ENCODE measurements around the gene GATAD2B. TPM values are rescaled to one million over a fixed set of nuclear protein-coding genes. Genes with fewer than 3 reads are reported as not detected.
"Not testable (repeated sequence)": the region's sequence is repeated elsewhere in the genome, so short reads cannot be mapped to it uniquely, and the experiment has no call there.

Gene GATAD2B
- total RNA-seq, 4 donors from 2014 or later: 9.7 to 16.6 (median 12.0) TPM

GRCh38 chr1:153789478-153790034 is 133.2 kb downstream of the GATAD2B start:
- no peaks in the 10 kb centered on the region for H3K9me3 ChIP-seq
- H3K4me1 ChIP-seq: peaks cover 13 to 30% (median 20%) of the 10 kb centered on the region in 3 donors
- DNase-seq: no peak
- WGBS, 2 donors: 38 to 42% methylated on average over 7 to 18 of the region's 22 CpGs
- peak overlapping the region; percentile 72 to 93 (median 88) for H3K27ac ChIP-seq
- peak overlapping the region in 3 of 4 donors; percentile 18 to 58 (median 27) for H3K4me3 ChIP-seq
- H3K27me3 ChIP-seq: no peaks in the 10 kb centered on the region
- no peaks in the 10 kb centered on the region for H3K36me3 ChIP-seq
- TF ChIP-seq POLR2A (IDR thresholded peaks at IDR 0.05) (no peak), CTCF (IDR thresholded peaks at IDR 0.05) (no peak)
- intact Hi-C loops (cut with DNase I): no loop called here

DNA sequence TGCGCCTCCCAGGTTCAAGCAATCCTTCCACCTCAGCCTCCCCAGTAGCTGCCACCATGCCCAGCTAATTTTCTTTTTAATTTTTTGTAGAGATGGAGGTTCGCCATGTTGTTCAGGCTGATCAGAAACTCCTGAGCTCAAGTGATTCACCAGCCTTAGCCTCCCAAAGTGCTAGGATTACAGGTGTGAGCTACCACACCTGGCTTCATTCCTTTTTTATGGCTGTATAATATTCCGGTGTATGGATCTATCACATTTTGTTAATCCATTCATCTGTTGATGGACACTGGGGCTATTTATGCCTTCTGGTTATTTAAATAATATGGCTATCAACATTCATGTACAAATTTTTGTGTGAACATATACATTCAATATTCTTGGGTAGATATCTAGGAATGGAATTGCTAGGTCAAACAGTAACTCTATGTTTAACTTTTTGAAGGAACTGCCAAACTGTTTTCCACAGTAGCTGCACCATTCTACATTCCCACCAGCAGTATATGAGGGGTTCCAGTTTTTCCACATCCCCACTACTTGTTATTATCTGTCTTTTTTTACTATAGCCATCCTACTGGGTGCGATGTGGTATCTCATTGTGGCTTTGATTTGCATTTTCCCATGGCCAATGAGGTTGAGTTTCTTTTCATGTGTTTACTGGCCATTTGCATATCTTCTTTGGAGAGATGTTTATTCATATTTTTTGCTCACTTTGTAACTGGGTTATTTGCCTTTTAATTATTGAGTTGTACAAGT is 136.6 kb downstream of the GATAD2B start:
- TF ChIP-seq POLR2A (IDR thresholded peaks at IDR 0.05): no peak
- no peak for TF ChIP-seq CTCF (IDR thresholded peaks at IDR 0.05)
- intact Hi-C loops (cut with DNase I): no loop called here
- 90 to 98% methylated on average over 3 to 4 of the region's 4 CpGs for WGBS, 2 donors

GRCh38 chr1:153783233-153784190 is 139.3 kb downstream of the GATAD2B start:
- H3K27me3 ChIP-seq: no peaks in the 10 kb centered on the region
- no peak for DNase-seq
- WGBS, 2 donors: 0% methylated on average over 18 to 28 of the region's 61 CpGs
- TF ChIP-seq POLR2A (IDR thresholded peaks at IDR 0.05): peak in 3 of 4 donors; percentile 92 to 97 (median 95)
- peak in 4 of 6 experiments; percentile 11 to 40 (median 28) for TF ChIP-seq CTCF (IDR thresholded peaks at IDR 0.05)
- H3K9me3 ChIP-seq: no peaks in the 10 kb centered on the region
- H3K27ac ChIP-seq: peak overlapping the region; percentile 94 to 97 (median 96)
- peak overlapping the region; percentile 55 to 75 (median 70) for H3K4me3 ChIP-seq
- intact Hi-C loops (cut with DNase I): no loop called here
- H3K4me1 ChIP-seq: peaks cover 3 to 41% (median 13%) of the 10 kb centered on the region in 3 donors
- peaks cover 0 to 14% (median 0%) of the 10 kb centered on the region in 3 donors for H3K36me3 ChIP-seq

More for the DNA sequence above, 136.6 kb downstream of the GATAD2B start:
- Histone ChIP-seq H3K9me3 (no peaks in the 10 kb centered on the region), H3K27ac (no peak overlapping the region), H3K27me3 (no peaks in the 10 kb centered on the region), H3K36me3 (no peaks in the 10 kb centered on the region), H3K4me1 (peaks cover 15 to 44% (median 25%) of the 10 kb centered on the region in 3 donors), H3K4me3 (no peak overlapping the region)
- DNase-seq: no peak

DNA sequence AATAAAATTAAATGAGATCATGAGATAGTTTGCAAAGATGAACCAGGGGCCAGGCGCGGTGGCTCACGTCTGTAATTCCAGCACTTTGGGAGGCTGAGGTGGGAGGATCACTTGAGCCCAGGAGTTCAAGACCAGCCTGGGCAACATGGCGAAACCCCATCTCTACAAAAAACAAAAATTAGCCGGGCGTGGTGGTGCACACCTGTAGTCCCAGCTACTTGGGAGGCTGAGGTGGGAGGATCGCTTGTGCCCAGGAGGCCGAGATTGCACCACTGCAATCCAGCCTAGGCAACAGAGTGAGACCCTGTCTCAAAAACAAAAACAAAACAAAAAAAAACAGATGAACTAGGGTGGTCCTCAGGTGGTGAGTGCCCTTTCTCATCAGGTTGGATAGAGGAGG is 140.1 kb downstream of the GATAD2B start:
- 87 to 93% methylated on average over 6 to 8 of the region's 8 CpGs for WGBS, 2 donors
- peak overlapping the region in 3 of 4 donors; percentile 70 to 75 (median 70) for H3K4me3 ChIP-seq
- intact Hi-C loops (cut with DNase I); DNase-seq; H3K27me3 ChIP-seq; H3K9me3 ChIP-seq: not testable (repeated sequence)
- peak overlapping the region; percentile 94 to 97 (median 96) for H3K27ac ChIP-seq
- peaks cover 0 to 23% (median 0%) of the 10 kb centered on the region in 3 donors for H3K36me3 ChIP-seq
- H3K4me1 ChIP-seq: peaks cover 3 to 50% (median 17%) of the 10 kb centered on the region in 3 donors

- no peak for DNase-seq
- H3K27ac ChIP-seq: no peak overlapping the region
- WGBS, 2 donors: 40 to 63% methylated on average over 1 of the region's 4 CpGs
- no peaks in the 10 kb centered on the region for H3K9me3 ChIP-seq
- peaks cover 0 to 23% (median 0%) of the 10 kb centered on the region in 3 donors for H3K36me3 ChIP-seq
- TF ChIP-seq CTCF (IDR thresholded peaks at IDR 0.05): no peak
- no peak for TF ChIP-seq POLR2A (IDR thresholded peaks at IDR 0.05)
- H3K4me1 ChIP-seq: peaks cover 16 to 71% (median 31%) of the 10 kb centered on the region in 3 donors
- H3K27me3 ChIP-seq: no peaks in the 10 kb centered on the region
- intact Hi-C loops (cut with DNase I): no loop called here
- H3K4me3 ChIP-seq: no peak overlapping the region
These were observed 142.2 kb downstream of the GATAD2B start for GRCh38 chr1:153780551-153780950.

All from esophagus squamous epithelium (tissue), 5 donors.